ENCODE results near the gene BICC1. TPM values are rescaled to one million over a fixed set of nuclear protein-coding genes. Genes with fewer than 3 reads are reported as not detected.

Gene BICC1
- total RNA-seq, 1 donor from 2014 or later, result 8.8 TPM

GRCh38 chr10:58810751-58811150 is 298.1 kb downstream of the BICC1 start:
- no peak for DNase-seq (ENCODE audit: extremely low read depth, low read depth, low spot score)

- no peak for DNase-seq (ENCODE audit: extremely low read depth, low read depth, low spot score)
These were observed 300.9 kb downstream of the BICC1 start for GRCh38 chr10:58813573-58813972.

GRCh38 chr10:58817201-58817846 is 304.7 kb downstream of the BICC1 start:
- no peak for DNase-seq (ENCODE audit: extremely low read depth, low read depth, low spot score)

- no peak for DNase-seq (ENCODE audit: extremely low read depth, low read depth, low spot score)
These were observed 306.2 kb downstream of the BICC1 start for GRCh38 chr10:58818900-58819299.

- DNase-seq (ENCODE audit: extremely low read depth, low read depth, low spot score), result no peak
These were observed 307.7 kb downstream of the BICC1 start for GRCh38 chr10:58820386-58820785.

- no peak for DNase-seq (ENCODE audit: extremely low read depth, low read depth, low spot score)
These were observed 308.4 kb downstream of the BICC1 start for GRCh38 chr10:58820861-58821751.

- DNase-seq (ENCODE audit: extremely low read depth, low read depth, low spot score), result no peak
These were observed 309.0 kb downstream of the BICC1 start for GRCh38 chr10:58821752-58822056.

GRCh38 chr10:58823983-58824382 is 311.3 kb downstream of the BICC1 start:
- no peak for DNase-seq (ENCODE audit: extremely low read depth, low read depth, low spot score)

- no peak for DNase-seq (ENCODE audit: extremely low read depth, low read depth, low spot score)
These were observed 311.7 kb downstream of the BICC1 start for GRCh38 chr10:58824396-58824795.

- DNase-seq (ENCODE audit: extremely low read depth, low read depth, low spot score), result no peak
These were observed 314.0 kb downstream of the BICC1 start for GRCh38 chr10:58826694-58827093.

GRCh38 chr10:58827381-58827780 is 314.7 kb downstream of the BICC1 start:
- DNase-seq (ENCODE audit: extremely low read depth, low read depth, low spot score), result no peak

GRCh38 chr10:58829839-58830238 is 317.2 kb downstream of the BICC1 start:
- DNase-seq (ENCODE audit: extremely low read depth, low read depth, low spot score), result no peak

GRCh38 chr10:58830697-58831096 is 318.0 kb downstream of the BICC1 start:
- DNase-seq (ENCODE audit: extremely low read depth, low read depth, low spot score), result no peak

- no peak for DNase-seq (ENCODE audit: extremely low read depth, low read depth, low spot score)
These were observed 321.3 kb downstream of the BICC1 start for GRCh38 chr10:58833771-58834561.

GRCh38 chr10:58836176-58836700 is 323.6 kb downstream of the BICC1 start:
- no peak for DNase-seq (ENCODE audit: extremely low read depth, low read depth, low spot score)

GRCh38 chr10:58836991-58837575 is 324.4 kb downstream of the BICC1 start:
- no peak for DNase-seq (ENCODE audit: extremely low read depth, low read depth, low spot score)

GRCh38 chr10:58837826-58838225 is 325.2 kb downstream of the BICC1 start:
- DNase-seq (ENCODE audit: extremely low read depth, low read depth, low spot score), result no peak

- no peak for DNase-seq (ENCODE audit: extremely low read depth, low read depth, low spot score)
These were observed 326.0 kb downstream of the BICC1 start for GRCh38 chr10:58838561-58839208.

- DNase-seq (ENCODE audit: extremely low read depth, low read depth, low spot score), result no peak
These were observed 327.1 kb downstream of the BICC1 start for GRCh38 chr10:58839771-58840170.

- DNase-seq (ENCODE audit: extremely low read depth, low read depth, low spot score), result no peak
These were observed 328.3 kb downstream of the BICC1 start for GRCh38 chr10:58840840-58841435.
